Activated T-cell treated with anti-CD3 and anti-CD28 coated beads, Interleukin-2, amount 50 U/mL, for 4 hours (primary cell): ENCODE results near the gene CFC1B. TPM values are rescaled to one million over a fixed set of nuclear protein-coding genes. Genes with fewer than 3 reads are reported as not detected.
"Not testable (repeated sequence)": the region's sequence is repeated elsewhere in the genome, so short reads cannot be mapped to it uniquely, and the experiment has no call there.

Source experiments
- ATAC-seq, 2 donors: fragments of 200-7000 bp; cut with Tn5 transposase; one replicate each; pipeline ENCODE4 v1.10.0; 2021
- DNase-seq: peaks from one replicate; pipeline ENCODE4 v3.0.0-alpha.2; 2020
- H3K27me3 Mint-ChIP-seq: one replicate; pipeline ENCODE4 v1.8.0; 2021; ENCODE audit warnings: low read depth, mixed read lengths
- H3K36me3 Mint-ChIP-seq: one replicate; pipeline ENCODE4 v1.8.0; 2022; ENCODE audit warnings: mixed read lengths; ENCODE audit not compliant: insufficient read depth
- H3K4me1 Mint-ChIP-seq: one replicate; pipeline ENCODE4 v1.8.0; 2021; ENCODE audit warnings: low read depth, mixed read lengths
- H3K4me3 Mint-ChIP-seq: one replicate; pipeline ENCODE4 v1.8.0; 2021; ENCODE audit warnings: mild to moderate bottlenecking, moderate library complexity, mixed read lengths
- H3K9me3 Mint-ChIP-seq: one replicate; pipeline ENCODE4 v1.8.0; 2021; ENCODE audit warnings: mixed read lengths
- total RNA-seq, 3 donors: library from RNA; stranded (reverse); gene quantifications; one replicate each; pipeline ENCODE4 v1.2.1, GENCODE V29; 2021

The CFC1B gene
- total RNA-seq, 3 donors from 2014 or later = not detected

DNA sequence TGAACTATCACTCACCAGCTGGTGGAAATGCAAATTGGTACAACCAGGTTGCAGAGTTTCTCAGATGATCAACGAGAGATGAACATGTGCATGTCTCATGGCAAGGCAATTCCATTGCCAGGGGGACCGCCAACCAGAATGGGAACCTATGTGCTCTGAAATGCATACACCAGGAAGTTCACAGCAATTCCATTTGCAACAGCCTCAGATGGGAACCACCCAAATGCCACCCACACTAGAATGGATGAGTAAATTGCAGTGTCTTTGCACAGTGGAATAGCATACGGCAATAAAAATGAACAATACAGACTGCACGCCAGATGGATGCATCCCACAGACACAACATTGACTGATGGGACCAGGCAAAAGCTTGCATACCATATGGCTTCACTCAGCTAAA lies 21.8 kb downstream of the CFC1B start:
- H3K27me3 Mint-ChIP-seq, H3K36me3 Mint-ChIP-seq, DNase-seq, H3K9me3 Mint-ChIP-seq, ATAC-seq, H3K4me1 Mint-ChIP-seq, H3K4me3 Mint-ChIP-seq: not testable (repeated sequence)

DNA sequence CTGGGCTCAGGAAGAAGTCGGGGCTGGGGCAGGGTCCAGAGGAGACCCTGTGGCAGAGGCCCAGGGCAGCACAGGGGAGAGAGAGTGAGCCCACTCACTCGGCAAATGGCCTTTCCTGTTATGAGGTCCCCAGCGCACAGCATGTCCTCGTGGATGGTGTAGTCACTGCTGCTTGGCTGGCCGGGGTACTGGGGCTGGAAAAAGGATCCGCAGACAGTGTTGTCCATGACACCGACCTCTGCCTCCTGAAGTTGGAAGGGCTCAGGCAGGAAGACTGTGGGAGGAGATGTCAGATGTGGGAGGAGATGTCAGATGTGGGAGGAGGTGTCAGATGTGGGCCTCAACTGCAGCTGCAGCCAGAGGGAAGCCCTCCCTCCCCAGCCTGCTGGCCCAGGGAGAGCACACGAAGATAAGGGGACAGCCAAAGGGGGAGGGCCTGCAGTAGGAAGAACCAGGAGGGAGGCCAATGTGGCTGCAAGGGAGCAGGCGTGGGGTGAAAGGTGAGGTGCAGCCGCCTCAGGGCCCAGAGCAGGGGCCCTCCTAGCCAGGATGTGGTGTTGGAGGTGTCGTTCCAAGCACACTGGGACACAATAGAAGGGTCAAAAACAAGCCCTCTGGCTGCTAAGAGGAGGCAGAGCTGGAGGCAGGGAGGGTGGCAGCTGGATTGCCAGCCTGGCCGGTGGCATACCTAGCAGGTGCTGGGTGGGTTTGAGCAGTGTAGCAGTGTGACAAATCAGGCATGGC lies 22.9 kb downstream of the CFC1B start:
- DNase-seq, H3K36me3 Mint-ChIP-seq, H3K4me3 Mint-ChIP-seq, H3K4me1 Mint-ChIP-seq, ATAC-seq, H3K27me3 Mint-ChIP-seq, H3K9me3 Mint-ChIP-seq: not testable (repeated sequence)

DNA sequence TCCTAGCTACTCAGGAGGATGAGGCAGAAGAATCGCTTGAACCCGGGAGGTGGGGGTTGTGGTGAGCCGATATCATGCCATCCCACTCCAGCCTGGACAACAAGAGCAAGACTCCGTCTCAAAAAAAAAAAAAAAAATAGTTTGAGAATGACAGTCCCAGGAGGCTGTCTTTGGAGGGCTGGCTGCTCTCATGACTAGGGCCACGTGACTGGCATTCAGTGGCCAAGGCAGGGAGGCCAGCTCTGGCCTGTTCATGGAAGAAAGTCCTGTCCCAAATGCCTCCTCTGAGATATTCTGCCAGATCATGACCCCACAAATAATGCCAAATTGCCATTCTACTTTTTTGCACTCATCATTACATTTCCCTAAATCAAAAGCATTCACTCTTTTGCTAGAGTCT lies 24.0 kb downstream of the CFC1B start:
- not testable (repeated sequence) for H3K9me3 Mint-ChIP-seq, H3K4me1 Mint-ChIP-seq, H3K36me3 Mint-ChIP-seq, H3K27me3 Mint-ChIP-seq, H3K4me3 Mint-ChIP-seq, ATAC-seq, DNase-seq

DNA sequence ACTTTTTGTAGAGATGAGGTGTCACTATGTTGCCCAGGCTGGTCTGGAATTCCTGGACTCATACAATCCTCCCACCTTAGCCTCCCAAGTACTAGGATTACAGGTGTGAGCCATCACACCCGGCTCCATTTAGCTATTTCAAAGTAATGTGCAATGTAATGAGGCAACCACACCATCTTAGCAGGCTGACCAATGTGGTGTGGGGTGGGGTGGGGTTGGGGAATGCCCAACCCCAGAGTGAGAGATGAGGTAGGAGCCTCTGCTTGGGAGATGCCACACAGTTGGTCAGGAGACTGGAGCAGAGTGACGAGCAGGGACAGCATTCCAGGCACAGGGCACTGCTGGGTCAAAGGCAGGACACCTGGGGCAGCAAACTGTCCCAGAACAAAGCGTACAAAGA lies 27.4 kb downstream of the CFC1B start:
- H3K9me3 Mint-ChIP-seq, H3K36me3 Mint-ChIP-seq, H3K27me3 Mint-ChIP-seq, H3K4me3 Mint-ChIP-seq, ATAC-seq, H3K4me1 Mint-ChIP-seq, DNase-seq: not testable (repeated sequence)

- not testable (repeated sequence) for ATAC-seq, H3K36me3 Mint-ChIP-seq, H3K4me1 Mint-ChIP-seq, H3K4me3 Mint-ChIP-seq, H3K9me3 Mint-ChIP-seq, H3K27me3 Mint-ChIP-seq, DNase-seq
Observed at GRCh38 chr2:130549475-130549874, 28.5 kb downstream of the CFC1B start.

DNA sequence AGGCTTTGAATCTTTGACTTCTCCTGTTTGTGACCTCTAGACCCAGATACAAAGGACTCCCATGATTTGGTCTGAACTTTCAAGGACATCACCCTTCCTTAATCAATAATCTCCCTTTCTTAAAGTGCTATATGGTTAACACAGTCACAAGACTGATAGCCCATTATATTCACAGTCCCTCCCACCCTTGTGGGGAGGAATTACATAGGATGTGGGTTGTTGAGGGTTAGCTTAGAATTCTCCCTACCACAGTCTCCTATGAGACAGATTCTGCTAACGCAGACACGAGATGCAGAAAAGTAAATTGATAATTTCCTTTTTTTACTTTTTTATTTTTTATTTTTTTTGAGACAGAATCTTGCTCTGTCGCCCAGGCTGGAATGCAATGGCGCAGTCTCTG lies 33.2 kb downstream of the CFC1B start:
- not testable (repeated sequence) for DNase-seq, H3K27me3 Mint-ChIP-seq, H3K4me3 Mint-ChIP-seq, H3K4me1 Mint-ChIP-seq, H3K9me3 Mint-ChIP-seq, H3K36me3 Mint-ChIP-seq, ATAC-seq

- H3K9me3 Mint-ChIP-seq, H3K4me3 Mint-ChIP-seq, DNase-seq, ATAC-seq, H3K27me3 Mint-ChIP-seq, H3K4me1 Mint-ChIP-seq, H3K36me3 Mint-ChIP-seq: not testable (repeated sequence)
Observed at GRCh38 chr2:130556441-130556840, 35.4 kb downstream of the CFC1B start.

DNA sequence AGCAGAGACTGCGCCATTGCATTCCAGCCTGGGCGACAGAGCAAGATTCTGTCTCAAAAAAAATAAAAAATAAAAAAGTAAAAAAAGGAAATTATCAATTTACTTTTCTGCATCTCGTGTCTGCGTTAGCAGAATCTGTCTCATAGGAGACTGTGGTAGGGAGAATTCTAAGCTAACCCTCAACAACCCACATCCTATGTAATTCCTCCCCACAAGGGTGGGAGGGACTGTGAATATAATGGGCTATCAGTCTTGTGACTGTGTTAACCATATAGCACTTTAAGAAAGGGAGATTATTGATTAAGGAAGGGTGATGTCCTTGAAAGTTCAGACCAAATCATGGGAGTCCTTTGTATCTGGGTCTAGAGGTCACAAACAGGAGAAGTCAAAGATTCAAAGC lies 45.1 kb downstream of the CFC1B start:
- not testable (repeated sequence) for H3K9me3 Mint-ChIP-seq, H3K27me3 Mint-ChIP-seq, H3K36me3 Mint-ChIP-seq, H3K4me1 Mint-ChIP-seq, DNase-seq, H3K4me3 Mint-ChIP-seq, ATAC-seq

- not testable (repeated sequence) for H3K27me3 Mint-ChIP-seq, ATAC-seq, H3K9me3 Mint-ChIP-seq, H3K4me3 Mint-ChIP-seq, H3K36me3 Mint-ChIP-seq, H3K4me1 Mint-ChIP-seq, DNase-seq
Observed at GRCh38 chr2:130571929-130572328, 50.9 kb downstream of the CFC1B start.

DNA sequence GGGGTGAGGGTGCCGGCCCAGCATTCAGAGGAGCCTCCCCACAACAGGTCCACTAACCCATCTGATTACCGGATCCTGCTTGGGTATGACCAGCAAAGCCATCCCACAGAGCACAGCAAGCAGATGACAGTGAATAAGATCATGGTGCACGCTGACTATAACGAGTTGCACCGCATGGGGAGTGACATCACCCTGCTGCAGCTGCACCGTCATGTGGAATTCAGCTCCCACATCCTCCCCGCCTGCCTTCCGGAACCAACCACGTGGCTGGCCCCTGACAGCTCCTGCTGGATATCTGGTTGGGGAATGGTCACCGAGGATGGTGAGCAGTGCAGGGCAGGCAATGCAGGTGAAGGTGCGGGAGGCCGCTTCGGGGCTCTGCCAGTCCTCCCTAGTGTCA lies 53.2 kb downstream of the CFC1B start:
- not testable (repeated sequence) for H3K4me1 Mint-ChIP-seq, H3K4me3 Mint-ChIP-seq, H3K27me3 Mint-ChIP-seq, H3K36me3 Mint-ChIP-seq, DNase-seq, H3K9me3 Mint-ChIP-seq, ATAC-seq

DNA sequence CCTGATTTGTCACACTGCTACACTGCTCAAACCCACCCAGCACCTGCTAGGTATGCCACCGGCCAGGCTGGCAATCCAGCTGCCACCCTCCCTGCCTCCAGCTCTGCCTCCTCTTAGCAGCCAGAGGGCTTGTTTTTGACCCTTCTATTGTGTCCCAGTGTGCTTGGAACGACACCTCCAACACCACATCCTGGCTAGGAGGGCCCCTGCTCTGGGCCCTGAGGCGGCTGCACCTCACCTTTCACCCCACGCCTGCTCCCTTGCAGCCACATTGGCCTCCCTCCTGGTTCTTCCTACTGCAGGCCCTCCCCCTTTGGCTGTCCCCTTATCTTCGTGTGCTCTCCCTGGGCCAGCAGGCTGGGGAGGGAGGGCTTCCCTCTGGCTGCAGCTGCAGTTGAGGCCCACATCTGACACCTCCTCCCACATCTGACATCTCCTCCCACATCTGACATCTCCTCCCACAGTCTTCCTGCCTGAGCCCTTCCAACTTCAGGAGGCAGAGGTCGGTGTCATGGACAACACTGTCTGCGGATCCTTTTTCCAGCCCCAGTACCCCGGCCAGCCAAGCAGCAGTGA lies 55.3 kb downstream of the CFC1B start:
- H3K9me3 Mint-ChIP-seq, H3K27me3 Mint-ChIP-seq, H3K4me3 Mint-ChIP-seq, DNase-seq, H3K36me3 Mint-ChIP-seq, H3K4me1 Mint-ChIP-seq: not testable (repeated sequence)
- peak in 1 of 2 donors; percentile 36 for ATAC-seq

DNA sequence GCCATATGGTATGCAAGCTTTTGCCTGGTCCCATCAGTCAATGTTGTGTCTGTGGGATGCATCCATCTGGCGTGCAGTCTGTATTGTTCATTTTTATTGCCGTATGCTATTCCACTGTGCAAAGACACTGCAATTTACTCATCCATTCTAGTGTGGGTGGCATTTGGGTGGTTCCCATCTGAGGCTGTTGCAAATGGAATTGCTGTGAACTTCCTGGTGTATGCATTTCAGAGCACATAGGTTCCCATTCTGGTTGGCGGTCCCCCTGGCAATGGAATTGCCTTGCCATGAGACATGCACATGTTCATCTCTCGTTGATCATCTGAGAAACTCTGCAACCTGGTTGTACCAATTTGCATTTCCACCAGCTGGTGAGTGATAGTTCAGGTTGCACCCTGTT lies 56.5 kb downstream of the CFC1B start:
- H3K9me3 Mint-ChIP-seq, ATAC-seq, H3K36me3 Mint-ChIP-seq: not testable (repeated sequence)

More for the DNA sequence above, 56.5 kb downstream of the CFC1B start:
- not testable (repeated sequence) for H3K4me1 Mint-ChIP-seq, H3K27me3 Mint-ChIP-seq, DNase-seq, H3K4me3 Mint-ChIP-seq

Other genes starting within 250 kb of the CFC1B start
- 100 to 1,000 TPM; 316 to 326 (median 319) TPM for gene IMP4, start 178.3 kb upstream of the CFC1B start, total RNA-seq
- 10 to 100 TPM; 26.6 to 30.4 (median 30.0) TPM for gene PTPN18, start 165.2 kb upstream of the CFC1B start, total RNA-seq
- not detected for gene POTEI, start 11.9 kb upstream of the CFC1B start, total RNA-seq
- under 1 TPM in 1 of 3 donors, not detected in 2; 0.18 TPM for gene CFC1, start 78.4 kb downstream of the CFC1B start, total RNA-seq
- not detected for gene POTEJ, start 90.2 kb downstream of the CFC1B start, total RNA-seq
- not detected for gene GPR148, start 207.8 kb downstream of the CFC1B start, total RNA-seq
- gene AMER3, start 234.3 kb downstream of the CFC1B start, total RNA-seq = not detected